ENCODE measurements around the gene AP1B1.

AP1B1 gene

DNA sequence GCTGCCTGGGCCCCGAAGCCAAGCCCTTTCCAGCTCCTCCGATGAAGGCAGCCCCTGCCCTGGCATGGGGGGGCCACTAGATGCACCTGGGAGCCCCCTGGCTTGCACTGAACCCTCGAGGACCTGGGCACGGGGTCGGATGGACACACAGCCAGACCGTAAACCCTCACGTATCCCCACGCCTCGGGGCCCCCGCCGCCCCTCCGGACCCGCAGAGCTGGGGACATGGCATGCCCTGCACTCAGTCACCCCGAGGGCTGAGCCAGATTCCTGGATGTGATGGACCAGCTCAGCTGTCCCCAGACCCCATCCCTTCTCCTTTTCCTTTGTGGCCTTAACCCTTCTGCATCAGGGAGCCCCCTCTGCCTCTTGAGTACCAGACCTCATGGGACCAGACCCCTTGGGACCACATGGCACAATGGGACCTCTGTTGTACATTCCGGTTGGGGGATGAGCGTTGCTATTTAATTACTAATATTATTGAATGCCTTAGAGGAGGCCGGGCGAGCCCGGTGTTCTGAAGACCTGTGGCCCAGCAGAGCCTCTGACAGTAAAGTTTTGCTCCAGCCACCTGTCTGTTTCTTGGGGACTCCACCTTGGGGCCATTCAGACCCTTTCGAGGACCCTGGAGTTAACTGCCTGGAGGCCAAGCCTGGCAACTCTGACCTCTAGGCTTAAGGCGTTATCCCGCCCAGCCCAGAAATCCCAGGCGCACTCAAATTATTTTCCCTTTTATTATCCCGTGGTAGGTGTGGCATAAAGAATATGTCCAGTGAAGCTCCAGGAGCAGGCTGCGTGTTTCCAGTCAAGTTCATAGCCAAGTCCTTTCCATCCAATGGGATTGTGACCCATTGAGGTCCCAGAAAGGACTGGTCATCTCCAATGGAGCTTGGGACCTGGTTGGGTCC is 75.9 kb downstream of the AP1B1 start:
- in situ Hi-C loops (cut with HindIII; ENCODE audit: low sequenced_read_pairs): no loop called here
- DNase-seq (ENCODE audit: low read depth): no peak
- no peak overlapping the region for H3K4me3 ChIP-seq (ENCODE audit: low read depth, low read length)
- TF ChIP-seq, protein P1, sequence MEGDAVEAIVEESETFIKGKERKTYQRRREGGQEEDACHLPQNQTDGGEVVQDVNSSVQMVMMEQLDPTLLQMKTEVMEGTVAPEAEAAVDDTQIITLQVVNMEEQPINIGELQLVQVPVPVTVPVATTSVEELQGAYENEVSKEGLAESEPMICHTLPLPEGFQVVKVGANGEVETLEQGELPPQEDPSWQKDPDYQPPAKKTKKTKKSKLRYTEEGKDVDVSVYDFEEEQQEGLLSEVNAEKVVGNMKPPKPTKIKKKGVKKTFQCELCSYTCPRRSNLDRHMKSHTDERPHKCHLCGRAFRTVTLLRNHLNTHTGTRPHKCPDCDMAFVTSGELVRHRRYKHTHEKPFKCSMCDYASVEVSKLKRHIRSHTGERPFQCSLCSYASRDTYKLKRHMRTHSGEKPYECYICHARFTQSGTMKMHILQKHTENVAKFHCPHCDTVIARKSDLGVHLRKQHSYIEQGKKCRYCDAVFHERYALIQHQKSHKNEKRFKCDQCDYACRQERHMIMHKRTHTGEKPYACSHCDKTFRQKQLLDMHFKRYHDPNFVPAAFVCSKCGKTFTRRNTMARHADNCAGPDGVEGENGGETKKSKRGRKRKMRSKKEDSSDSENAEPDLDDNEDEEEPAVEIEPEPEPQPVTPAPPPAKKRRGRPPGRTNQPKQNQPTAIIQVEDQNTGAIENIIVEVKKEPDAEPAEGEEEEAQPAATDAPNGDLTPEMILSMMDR (IDR thresholded peaks at IDR 0.05; ENCODE audit: low read depth, low read length, missing control alignments): no peak

DNA sequence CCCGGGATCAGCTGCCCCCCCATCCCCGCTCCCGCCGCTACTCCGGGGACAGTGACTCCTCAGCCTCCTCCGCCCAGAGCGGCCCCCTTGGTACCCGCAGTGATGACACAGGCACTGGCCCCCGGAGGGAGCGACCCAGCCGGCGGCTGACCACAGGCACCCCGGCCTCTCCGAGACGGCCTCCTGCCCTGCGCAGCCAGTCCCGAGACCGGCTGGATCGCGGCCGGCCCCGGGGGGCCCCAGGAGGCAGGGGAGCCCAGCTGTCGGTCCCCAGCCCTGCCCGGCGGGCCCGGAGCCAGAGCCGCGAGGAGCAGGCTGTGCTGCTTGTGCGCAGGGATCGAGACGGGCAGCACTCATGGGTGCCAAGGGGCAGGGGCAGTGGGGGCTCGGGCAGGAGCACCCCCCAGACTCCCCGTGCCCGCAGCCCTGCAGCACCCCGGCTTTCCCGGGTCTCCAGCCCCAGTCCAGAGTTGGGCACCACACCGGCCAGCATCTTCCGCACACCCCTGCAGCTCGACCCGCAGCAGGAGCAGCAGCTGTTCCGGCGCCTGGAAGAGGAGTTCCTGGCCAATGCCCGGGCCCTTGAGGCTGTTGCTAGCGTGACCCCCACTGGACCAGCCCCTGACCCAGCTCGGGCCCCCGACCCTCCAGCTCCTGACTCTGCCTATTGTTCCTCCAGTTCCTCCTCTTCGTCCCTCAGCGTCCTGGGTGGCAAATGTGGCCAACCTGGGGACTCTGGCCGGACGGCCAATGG is 76.7 kb downstream of the AP1B1 start:
- no peak overlapping the region for H3K4me3 ChIP-seq (ENCODE audit: low read depth, low read length)
- TF ChIP-seq, protein P1 (IDR thresholded peaks at IDR 0.05; ENCODE audit: low read depth, low read length, missing control alignments): no peak
- in situ Hi-C loops (cut with HindIII; ENCODE audit: low sequenced_read_pairs): no loop called here
- DNase-seq (ENCODE audit: low read depth): no peak

DNA sequence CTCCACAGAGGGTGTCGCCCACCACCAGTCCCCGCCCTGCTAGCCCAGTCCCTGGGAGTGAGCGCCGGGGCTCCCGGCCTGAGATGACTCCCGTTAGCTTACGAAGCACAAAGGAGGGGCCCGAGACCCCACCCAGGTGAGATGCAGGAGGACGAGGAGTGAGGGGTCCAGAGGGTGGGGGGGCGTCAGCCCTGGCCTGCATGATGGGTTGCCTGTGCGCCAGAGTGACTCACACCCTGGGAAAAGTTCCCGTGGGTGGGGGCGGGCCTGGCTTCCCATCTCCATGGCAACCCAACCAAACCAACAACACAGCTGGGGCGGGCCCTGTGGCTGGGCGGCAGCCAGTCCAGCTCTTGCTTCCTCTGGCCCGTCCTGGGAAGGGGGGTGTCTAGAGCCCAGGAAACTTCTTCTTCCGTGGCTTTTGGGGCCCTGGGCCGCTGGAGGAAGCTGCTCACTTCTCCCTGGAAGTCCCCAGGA is 77.5 kb downstream of the AP1B1 start:
- in situ Hi-C loops (cut with HindIII; ENCODE audit: low sequenced_read_pairs): no loop called here
- no peak overlapping the region for H3K4me3 ChIP-seq (ENCODE audit: low read depth, low read length)
- DNase-seq (ENCODE audit: low read depth): peak; percentile 96
- TF ChIP-seq, protein P1 (IDR thresholded peaks at IDR 0.05; ENCODE audit: low read depth, low read length, missing control alignments): no peak

DNA sequence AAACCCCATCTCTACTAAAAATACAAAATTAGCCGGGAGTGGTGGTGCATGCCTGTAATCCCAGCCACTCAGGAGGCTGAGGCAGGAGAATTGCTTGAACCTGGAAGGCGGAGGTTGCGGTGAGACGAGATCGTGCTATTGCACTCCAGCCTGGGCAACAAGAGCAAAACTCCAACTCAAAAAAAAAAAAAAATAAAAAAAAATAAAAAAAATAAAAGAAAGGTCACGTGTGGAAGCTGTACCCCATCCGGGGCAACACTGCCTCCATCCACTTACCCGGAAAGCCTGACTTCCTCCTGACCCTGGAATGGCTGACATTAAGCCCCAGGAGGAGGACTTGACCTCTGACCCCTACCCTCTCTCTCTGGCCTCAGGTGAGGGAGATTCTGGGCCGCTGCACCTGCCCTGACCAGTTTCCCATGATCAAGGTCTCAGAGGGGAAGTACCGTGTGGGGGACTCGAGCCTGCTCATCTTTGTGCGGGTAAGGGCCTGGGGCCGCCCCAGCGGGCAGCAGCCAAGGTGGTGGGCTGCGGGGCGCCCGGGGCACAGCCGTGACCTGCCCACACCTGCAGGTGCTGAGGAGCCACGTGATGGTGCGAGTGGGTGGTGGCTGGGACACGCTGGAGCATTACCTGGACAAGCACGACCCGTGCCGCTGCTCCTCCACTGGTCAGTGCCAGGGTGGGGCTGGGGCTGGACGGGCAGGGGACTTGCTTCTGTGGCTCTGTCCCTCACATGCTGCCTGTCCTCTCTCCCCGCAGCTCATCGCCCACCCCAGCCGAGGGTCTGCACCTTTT is 78.1 kb downstream of the AP1B1 start:
- TF ChIP-seq, protein P1 (IDR thresholded peaks at IDR 0.05; ENCODE audit: low read depth, low read length, missing control alignments): no peak
- H3K4me3 ChIP-seq (ENCODE audit: low read depth, low read length): no peak overlapping the region
- in situ Hi-C loops (cut with HindIII; ENCODE audit: low sequenced_read_pairs): no loop called here
- no peak for DNase-seq (ENCODE audit: low read depth)

DNA sequence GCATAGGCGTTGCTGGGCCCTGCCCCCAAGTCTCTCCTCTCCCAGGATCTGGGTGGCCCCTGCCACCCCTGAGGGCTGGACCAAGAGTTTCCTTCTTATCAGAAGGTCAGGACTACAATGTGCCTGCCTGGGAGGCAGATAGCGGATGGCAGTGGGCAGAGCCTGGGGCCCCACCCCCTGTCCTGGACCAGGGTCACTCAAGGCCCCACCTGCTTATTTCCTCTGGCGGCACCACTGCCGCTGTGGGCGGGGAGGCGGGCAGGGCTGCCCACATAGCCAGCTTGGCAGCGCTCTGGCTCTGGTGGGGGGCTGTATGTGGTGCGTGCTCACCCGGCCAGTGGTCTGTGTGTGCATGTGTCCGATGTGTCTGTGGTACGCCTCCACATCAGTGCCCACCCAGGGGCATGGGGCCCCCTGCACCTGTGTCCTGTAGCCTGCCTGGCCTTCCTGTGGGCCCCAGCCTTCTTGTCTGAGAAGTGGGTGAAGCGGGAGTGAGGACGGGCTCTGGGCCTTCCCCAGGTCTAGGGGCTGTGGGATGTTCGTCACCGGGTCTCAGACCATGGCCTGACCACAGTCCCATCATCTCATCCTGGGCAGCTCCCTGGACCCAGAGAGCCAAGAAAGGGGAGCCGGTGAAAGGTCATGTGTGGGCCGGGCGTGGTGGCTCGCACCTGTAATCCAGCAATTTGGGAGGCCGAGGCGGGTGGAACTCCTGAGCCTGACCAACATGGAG is 78.9 kb downstream of the AP1B1 start:
- TF ChIP-seq, protein P1 (IDR thresholded peaks at IDR 0.05; ENCODE audit: low read depth, low read length, missing control alignments): no peak
- DNase-seq (ENCODE audit: low read depth): no peak
- H3K4me3 ChIP-seq (ENCODE audit: low read depth, low read length): peak overlapping the region; percentile 66
- in situ Hi-C loops (cut with HindIII; ENCODE audit: low sequenced_read_pairs): no loop called here

All from astrocyte of the cerebellum (primary cell).